ENCODE measurements around the gene ARID4B.
"Not testable (repeated sequence)": the region's sequence is repeated elsewhere in the genome, so short reads cannot be mapped to it uniquely, and the experiment has no call there.

The ARID4B gene

DNA sequence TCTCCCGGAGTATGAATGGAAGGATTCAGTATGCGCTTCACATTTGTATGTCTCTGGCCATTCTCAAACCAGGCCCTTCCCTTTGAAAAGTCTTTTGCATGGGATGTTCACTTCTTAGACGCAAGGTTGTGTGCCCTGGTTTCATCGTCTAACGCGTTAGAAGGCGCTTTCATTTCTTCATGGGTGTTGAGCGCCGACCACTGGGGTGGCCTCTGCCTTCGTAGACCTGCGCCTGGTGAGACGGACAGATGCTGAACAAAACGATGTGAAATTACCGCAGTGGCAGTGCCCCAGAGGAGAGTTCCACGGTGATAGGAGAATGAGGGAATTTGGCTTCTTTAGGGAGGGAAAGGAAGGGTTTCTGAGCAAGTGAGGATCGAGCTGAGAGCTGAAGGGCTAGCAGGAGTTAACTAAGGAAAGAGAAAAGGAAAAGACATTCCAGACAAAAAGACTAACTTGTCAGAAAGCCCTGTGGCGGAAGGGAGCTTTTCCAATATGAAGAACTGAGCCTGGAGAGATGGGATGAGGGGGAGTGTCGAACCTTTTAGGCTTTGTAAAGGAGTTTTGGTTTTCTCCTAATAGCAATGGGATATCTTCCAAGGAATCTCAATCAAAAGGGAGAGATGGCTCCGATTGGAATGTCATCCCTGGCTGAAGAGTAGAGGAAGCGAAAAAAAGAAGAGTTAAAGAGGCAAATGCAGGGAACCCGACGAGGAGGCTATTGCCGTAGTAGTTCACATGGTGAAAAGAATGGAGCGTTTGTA is 1.3 kb upstream of the ARID4B start:
- DNase-seq (ENCODE audit: low read depth): peak; percentile 30

DNA sequence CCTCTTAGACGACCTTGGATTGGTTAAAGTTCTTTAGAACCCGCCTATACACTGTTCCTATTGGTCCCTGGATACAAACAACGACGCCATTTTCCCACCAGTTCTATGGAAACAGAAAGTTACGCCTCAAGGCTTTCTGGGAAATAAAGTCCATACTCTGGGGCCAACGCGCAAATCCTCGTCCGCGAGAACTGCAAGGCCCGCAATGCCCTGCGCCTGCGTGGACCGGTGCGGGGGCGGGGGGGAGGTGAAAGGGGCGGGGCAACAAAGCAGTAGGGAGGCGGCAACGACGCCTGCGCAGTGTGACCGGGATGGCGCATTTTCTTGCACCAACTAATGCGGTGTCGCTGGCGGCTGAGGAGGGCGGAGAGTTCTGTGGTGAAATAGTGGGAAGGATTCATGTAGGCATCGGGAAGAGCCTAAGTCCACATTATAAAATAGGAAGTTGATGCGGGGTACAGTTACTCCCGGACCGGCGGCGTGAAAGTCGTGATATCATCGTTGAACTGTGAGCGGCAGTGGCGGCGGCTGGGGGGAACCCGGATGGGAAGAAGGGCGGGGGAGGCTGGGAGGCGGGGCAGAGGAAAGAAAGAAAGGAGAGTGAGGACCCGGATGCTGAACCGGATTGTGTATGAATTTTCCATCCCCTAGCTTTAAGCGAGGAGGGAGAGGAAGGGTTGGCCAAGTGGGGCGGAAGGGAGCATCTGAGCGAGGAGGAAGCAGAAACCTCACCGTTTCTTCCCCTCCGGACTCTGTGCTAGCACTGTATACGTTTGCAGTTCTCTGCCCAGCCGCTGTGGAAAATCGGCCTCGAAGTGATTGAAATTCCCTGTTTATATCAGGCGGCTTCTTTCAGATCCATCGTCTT is 526 bp upstream of the ARID4B start, which contains the start of gene GGPS1:
Gene GGPS1 (plus strand): TSS at position 300 of the 868 bp plus-strand sequence. CDS start 6,695 bp downstream, outside the sequence.
- DNase-seq (ENCODE audit: low read depth): peak; percentile 96

DNA sequence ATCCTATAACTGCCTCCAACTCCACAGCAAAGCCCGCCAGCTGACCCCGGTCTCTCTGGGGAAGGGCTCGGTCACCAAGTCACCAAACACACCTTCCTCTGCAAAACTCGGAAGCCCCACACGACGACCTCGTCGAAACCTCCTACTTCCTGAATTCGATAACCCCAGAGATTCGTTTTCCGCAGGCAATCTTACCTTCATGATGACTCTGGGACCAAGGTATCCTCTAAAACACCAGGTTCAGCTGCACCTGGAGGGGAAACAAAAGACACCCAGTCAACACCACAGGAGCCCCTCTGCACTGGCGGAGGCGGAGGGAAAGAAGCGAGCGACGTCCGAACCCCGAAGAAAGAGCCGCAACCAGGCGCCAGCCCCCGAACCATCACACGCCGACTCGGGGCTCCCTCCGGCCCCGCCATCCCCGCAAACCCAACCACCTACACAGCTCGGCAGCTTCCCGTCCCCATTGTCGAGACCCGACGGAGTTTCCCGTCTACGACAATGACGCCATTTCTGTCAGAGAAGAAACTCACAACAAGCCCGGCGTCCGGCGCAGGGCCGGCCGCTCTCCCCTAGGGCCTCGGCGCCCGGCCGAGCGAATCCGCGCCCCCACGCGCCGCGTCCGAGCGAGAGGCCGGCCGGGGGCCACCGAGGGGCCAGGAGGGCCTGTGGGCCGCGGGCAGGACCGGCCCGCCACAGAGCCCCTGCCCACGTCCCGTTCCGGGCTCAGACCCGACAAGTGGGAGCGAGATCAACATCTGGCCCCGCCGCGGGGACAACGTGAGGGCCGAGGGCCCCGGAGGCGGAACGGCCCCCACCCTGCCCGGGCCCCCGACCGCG is 1.0 kb downstream of the ARID4B start:
- peak; percentile 35 for DNase-seq (ENCODE audit: low read depth)

DNA sequence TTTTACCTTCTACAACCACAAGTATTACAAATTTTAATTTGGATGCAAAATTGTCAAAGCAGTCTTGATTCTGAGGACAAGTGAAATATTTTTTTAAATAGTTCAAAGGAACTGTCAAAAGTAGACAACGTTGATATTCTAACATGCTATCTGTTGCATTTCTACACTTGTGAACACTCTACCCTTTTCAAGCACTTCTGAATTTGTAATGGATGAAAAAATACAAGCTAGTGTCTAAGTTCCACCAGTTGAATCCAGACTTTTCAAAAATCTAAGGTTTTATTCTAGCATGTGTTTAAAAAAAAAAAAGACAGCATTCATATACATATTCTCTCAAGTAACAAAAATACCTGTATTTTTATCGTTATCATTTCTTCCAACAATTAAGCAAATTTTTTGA is 2.1 kb downstream of the ARID4B start:
- DNase-seq (ENCODE audit: low read depth): no peak

DNA sequence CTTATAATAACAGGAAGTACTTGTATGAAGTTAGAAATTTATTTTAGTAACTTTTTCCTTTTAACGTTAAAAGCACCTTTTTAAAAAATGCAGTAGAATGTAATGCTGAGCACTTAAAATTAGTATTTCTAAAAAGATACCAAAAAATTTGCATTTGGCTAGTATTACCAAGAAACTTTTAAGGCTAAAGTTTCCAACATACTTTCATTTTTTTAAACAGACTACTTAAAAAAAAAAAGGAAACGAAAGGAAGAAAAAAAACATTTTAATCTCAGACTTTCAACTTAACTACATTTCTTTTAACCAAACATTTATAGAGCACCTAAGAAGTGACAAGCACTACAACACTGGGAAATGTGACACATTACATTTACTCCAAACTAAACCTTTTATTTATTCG is 2.8 kb downstream of the ARID4B start:
- no peak for DNase-seq (ENCODE audit: low read depth)

DNA sequence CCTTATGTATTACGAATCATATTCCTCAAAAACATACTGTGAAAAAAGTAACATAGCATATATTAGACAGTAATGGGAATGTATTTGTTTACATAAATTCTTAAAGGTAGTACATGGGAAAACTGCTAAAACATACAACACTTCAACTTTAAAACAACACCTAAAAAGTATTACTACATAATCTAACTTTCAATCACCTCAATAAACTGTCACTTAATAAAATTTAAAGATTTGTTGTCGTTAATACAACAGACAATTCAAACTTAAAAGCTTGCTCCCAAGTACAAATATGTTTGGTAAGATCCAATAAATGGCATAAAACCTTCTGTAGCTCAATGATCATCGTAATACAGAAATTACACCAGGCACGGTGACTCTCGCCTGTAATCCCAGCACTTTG is 3.7 kb downstream of the ARID4B start:
- DNase-seq (ENCODE audit: low read depth): no peak

DNA sequence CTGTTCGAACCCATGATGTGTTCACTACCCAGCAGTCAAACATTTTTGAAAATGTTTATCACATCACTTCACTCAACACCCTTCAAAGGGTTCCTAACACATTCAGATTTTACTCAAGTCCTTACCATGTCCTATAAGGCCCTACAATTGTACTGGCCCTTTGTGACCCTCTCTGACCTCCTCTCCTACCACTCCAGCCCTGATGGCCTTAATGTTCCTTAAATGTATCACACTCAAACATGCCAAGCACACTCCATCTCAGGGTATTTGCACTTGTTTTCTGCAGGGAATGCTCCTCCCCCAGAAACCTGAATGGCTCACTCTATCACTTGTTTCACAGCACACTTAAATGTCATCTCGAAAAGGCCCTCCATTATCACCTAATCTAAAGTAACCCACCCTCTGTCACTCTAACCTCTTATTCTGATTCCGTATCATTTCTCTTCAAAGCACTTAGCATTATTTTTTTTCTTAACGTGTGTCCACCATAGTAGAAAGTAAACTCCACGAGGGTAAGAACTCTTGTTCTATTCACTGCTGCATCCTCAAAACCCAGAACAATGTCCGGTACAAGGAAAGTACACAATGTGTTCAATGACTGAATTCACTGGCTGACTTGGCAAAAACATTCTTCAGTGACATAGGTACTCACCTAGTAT is 7.3 kb downstream of the ARID4B start:
- DNase-seq (ENCODE audit: low read depth): no peak

DNA sequence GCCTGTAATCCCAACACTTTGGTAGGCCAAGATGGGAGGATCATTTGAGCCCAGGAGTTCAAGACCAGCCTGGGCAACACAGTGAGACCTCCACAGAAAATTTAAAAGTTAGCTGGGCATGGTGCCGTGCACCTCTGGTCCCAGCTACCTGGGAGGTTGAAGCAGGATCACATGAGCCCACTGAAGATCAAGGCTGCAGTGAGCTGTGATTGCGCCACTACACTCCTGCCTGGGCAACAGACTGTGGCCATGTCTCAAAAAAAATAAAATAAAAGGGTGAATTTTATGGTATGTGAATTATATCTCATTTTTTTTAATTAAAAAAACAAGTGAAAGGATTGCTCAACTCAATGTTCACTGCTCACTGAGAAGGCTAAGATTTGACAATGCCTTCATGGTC is 8.7 kb downstream of the ARID4B start:
- DNase-seq (ENCODE audit: low read depth): no peak

DNA sequence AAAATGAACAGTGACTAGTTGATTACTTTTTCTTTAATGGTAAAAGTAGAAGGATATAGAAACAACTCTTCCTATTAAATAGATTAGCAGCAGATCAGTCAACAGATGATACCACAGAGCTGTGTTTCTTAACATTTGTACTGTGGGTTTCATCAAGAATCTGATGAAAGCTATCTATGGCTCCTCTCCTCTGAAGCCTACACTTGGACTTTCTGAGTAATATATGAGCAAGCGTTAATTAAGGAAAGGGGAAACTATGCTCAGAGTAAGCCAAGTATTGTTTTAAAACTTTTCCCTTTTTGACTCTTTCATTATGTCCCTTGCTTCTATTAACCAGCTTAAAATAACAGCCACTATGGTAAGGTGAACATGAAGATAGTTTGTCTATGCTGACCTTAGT is 10.8 kb downstream of the ARID4B start:
- DNase-seq (ENCODE audit: low read depth): no peak

DNA sequence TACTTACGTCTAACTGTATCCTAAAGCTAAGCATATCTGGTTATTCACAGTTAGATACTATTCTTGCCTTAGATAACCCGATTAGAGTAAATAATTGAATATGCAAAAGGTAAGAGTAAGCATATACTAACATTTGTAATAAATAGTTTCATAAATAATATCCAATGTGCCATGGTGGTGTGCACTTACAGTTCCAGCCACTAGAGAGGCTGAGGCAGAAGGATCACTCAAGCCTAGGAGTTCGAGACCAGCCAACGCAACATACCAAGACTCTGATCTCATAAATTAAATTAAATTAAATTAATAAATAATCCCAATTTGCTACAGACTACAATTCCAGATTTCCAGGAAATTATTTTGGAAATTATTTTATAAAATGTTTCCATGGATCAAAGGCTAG is 12.2 kb downstream of the ARID4B start:
- no peak for DNase-seq (ENCODE audit: low read depth)

DNA sequence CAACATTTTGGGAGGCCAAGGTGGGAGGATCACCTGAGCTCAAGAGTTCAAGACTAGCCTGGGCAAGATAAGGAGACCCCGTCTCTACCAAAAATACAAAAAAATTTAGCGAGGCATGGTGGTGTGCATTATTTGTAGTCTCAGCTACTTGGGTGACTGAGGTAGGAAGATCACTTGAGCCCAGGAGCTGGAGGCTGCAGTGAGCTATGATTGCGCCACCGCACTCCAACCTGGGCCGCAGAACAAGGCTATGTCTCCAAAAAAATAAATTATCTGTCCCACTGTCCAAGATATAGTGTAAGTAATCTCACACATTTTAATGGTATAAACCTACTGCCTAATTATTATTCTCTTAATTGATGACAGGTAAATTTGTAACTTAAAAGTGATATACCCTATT is 12.8 kb downstream of the ARID4B start:
- DNase-seq (ENCODE audit: low read depth): no peak

DNA sequence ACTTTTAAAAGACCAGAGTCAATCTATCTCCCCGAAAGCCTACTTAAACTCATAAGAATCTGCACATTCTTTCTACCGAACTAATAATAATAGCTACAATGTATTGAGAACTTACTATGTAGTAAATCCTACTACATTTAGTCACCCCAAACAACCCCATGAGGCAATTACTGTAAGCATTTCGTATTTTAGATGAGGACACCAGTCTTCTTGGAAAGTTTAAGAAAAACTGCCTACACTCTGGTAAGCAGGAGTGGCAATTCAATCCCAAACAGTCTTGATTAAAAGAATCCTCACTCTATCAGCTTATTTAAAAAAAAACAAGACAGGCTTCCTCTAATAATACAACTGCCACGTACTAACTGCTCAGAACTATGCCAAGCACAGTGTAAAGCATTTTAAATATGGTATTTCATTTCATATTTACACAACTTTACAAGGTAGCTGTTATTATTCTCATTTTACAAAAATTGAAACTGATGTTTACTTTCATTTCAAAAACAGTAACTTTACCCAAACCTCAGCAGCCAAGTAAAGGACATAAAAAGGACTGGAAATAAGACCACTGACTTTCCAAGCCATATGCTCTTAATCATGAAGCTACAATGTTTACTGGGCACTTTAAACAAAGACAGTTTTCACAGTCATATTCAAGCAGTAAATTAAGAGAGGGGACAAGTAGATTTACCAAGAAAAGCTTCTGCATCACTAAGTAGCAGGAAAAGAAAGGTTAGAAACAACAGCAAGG is 13.9 kb downstream of the ARID4B start:
- DNase-seq (ENCODE audit: low read depth): no peak

DNA sequence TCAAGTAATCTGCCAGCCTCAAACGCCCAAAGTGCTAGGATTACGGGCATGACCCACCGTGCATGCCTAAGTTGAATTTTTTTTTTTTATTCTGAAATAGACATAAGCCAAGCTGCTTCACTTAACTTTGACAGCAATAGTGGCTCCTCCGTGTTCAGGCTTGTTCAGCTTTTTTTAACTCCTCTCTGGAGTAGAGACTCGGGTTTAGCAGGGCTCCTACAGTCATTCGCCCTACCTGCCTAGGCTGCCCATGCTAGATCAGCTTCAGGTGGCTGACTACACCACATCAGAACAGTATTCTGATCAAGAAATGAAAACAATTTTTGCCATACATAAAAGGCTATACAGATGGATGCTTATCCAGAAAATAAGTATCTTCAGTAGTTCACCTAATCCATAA is 14.7 kb downstream of the ARID4B start:
- DNase-seq (ENCODE audit: low read depth): no peak

DNA sequence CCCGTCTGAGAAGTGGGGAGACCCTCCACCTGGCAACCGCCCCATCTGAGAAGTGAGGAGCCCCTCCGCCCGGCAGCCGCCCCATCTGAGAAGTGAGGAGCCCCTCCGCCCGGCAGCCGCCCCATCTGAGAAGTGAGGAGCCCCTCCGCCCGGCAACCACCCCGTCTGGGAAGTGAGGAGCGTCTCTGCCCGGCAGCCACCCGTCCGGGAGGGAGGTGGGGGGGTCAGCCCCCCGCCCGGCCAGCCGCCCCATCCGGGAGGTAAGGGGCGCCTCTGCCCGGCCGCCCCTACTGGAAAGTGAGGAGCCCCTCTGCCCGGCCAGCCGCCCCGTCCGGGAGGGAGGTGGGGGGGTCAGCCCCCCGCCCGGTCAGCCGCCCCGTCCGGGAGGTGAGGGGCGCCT is 18.8 kb downstream of the ARID4B start:
- DNase-seq (ENCODE audit: low read depth): not testable (repeated sequence)

DNA sequence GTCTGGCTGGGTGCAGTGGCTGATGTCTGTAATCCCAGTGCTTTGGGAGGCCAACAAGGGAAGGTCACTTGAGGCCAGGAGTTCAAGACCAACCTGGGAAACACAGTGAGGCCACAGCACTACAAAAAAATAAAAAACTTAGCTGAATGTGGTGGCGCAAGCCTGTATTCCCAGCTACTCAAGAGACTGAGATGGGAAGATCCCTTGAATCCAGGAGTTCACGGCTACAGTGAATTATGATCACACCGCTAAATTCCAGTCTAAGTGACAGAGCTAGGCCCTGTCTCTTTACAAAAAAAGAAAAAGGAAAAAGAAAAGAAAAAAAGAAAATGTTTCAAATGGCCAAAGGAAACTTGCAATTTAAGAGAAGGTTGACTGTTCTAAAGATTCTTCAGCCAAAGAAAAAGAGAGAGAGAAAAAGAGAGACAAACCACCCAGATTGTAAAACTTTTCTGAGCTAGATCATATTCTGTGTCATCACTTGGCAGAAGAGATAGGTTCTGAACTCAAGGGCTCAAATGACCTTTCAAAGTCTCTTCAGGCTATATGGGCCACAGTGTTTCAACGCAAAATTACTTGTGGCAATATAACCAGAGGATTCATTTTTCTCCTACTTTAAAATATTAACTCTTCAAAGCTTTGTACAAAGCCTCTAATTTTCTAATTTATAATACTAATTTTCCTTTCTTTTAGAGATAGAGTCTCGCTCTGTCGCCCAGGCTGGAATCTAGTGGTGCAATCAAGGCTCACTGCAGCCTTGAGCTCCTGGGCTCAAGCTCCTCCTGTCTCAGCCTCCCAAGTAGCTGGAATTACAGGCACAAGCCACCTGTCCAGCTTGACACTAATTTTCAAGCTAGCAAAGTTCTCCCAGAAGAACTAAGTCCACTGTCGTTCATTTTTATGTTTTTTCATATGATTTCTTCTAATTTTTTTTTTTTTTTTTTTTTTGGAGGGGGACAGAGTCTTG is 20.5 kb downstream of the ARID4B start:
- no peak for DNase-seq (ENCODE audit: low read depth)

DNA sequence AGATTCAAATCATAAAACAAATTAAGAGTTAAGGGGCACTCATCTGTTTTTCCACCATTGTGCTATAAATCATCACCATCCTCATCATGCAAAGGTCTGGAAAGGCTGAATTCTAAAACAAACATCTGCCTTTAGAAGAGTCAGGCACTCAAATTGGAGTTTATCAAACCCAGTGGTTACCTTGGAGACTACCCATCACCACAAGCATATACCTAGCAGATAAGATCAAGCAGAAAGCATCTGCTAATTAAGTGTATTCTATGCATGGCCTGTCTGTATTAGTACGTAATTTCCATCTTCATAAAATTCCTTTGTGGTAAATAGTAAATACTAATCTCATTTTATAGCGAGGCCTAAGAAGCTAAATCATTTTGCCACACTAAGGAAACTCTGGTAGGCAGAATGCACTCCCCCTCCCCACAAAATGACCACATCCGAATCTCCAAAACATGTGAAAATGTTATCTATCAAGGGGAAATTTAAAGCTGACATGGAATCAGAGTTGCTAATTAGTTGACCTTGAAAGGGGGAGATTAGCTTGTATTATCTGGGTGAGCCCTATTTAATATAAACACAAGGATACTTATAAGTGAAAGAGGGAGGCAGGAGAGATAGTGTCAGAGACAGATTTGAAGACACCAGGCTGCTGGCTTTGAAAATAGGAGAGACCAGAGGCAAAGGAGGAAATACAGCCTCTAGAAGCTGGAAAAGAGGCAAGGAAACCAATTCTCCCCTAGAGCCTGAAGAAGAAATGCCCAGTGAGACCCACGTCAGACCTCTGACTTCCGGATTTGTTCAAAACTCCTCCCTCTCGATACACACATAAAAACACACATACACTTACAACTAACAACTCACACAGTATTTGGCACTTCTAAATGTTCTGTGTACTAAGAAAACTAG is 23.2 kb downstream of the ARID4B start:
- no peak for DNase-seq (ENCODE audit: low read depth)

DNA sequence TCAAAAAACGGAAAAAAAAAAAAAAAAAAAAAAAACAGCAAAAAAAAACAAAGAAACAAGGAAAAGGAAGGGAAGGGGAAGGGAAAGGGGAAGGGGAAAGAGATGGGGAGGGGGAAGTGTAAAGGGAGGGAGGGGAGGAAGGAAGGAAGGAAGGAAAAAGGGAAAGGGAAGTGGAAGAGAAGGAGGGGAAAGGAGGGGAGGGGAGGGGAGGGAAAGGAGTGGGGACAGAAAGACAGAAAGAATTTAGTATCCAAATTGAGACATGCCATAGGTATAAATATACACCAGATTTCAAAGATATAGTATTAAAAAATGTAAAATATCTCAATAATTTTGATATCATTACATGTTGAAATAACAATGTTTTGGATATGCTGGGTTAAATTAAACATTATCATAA is 25.8 kb downstream of the ARID4B start:
- DNase-seq (ENCODE audit: low read depth): no peak

DNA sequence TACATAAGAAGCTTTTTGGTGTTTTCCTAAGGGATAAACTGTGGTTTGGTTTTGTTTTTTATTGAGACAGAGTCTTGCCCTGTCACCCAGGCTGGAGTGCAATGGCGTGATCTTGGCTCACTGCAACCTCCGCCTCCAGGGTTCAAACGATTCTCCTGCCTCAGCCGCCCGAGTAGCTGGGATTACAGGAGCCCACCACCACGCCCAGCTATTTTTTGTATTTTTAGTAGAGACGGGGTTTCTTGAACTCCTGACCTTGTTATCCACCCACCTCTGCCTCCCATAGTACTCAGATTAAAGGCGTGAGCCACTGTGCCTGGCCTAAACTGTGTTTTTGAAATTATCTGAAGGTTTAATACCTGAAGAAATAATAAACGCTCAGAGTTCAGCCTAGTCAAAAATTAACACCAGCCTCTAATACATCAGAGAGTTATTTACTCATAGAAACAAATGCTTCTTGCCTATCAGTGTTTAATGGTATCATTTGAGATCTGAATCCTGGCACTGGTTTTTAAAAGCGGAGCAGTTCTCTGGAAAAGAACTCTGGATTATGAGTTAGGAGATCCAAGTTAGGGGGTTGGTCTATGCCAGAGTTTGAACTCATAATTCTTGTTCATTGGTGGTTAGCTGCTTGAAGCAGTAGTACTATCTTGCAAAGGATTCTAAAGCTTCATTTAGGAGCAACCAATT is 28.7 kb downstream of the ARID4B start:
- no peak for DNase-seq (ENCODE audit: low read depth)
